Dedifferentiated amniotic fluid mesenchymal stem cell (primary cell): Measurements from ENCODE around the gene TRIM56.
"Not testable (repeated sequence)": the region's sequence is repeated elsewhere in the genome, so short reads cannot be mapped to it uniquely, and the experiment has no call there.

Experiments
- DNase-seq: peaks from one replicate; pipeline ENCODE4 v3.0.0-alpha.2; 2016; ENCODE audit errors: extremely low spot score

Gene TRIM56

DNA sequence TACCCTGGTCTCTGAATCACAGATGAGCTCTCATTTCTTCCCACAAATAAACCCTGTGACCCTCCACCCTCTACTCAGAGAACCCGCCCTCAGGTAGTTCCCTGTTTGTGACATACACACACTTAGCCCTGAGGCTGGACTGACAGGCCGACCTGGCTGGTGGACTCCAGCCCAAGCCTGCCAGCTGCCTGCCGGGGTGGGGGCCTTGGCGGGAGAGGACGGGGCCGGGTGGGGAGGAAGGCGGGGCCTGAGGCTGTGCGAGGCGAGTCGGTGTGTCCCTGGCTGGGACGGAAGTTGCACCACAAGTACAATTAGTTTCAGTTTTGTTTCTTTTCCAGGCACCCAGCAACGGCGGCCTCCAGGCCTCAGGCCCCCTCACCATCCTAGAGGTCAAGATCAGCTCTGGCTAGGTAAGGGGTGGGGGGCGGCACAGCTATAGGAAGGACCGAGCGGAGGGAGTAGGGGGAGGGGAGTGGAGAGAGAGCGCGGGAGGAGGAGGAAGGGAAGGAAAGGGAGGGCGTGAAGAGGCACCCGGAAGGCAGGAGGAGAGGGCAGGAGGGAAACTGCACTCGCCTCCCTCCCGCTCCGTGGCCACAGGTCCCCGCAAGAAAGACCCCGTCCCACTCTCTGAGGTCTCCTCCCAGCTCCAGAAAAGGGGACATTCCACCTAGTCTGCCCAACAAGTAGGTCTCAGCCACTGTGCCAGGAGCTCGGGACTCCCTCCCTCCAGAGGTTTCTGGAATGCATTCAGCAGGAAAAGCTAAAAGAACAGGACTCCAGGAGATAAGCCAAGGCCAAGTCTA, at the start of gene TRIM56:
Gene TRIM56 (plus strand): TSS at position 320 of the 803 bp plus-strand sequence. CDS start 1,832 bp downstream, outside the sequence.
- DNase-seq: peak; percentile 77

GRCh38 chr7:101035941-101036340, 49.3 kb upstream of the TRIM56 start:
- no peak for DNase-seq

DNA sequence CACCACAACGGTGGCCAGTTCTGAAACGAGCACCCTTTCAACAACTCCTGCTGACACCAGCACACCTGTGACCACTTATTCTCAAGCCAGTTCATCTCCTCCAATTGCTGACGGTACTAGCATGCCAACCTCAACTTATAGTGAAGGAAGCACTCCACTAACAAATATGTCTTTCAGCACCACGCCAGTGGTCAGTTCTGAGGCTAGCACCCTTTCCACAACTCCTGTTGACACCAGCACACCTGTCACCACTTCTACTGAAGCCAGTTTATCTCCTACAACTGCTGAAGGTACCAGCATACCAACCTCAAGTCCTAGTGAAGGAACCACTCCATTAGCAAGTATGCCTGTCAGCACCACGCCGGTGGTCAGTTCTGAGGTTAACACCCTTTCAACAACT, 44.0 kb upstream of the TRIM56 start:
- DNase-seq: not testable (repeated sequence)

DNA sequence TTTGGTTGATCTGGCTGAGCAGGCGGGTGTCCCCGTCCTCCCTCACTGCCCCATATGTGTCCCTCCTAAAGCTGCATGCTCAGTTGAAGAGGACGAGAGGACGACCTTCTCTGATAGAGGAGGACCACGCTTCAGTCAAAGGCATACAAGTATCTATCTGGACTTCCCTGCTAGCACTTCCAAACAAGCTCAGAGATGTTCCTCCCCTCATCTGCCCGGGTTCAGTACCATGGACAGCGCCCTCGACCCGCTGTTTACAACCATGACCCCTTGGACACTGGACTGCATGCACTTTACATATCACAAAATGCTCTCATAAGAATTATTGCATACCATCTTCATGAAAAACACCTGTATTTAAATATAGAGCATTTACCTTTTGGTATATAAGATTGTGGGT, 26.9 kb upstream of the TRIM56 start:
- peak; percentile 31 for DNase-seq

DNA sequence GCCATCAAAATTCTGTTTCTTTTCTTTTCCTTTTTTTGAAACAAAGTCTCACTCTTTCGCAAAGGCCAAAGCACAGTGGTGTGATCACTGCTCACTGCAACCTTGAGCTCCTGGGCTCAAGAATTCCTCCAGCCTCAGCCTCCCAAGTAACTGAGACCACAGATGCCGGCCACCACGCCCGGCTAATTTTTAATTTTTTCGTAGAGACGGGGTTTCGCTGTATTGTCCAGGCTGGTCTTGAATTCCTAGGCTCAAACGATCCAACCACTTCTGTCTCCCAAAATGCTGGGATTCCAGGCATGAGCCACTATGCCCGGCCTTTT, 25.7 kb upstream of the TRIM56 start:
- no peak for DNase-seq

GRCh38 chr7:101060992-101061391, 24.3 kb upstream of the TRIM56 start:
- DNase-seq: no peak

GRCh38 chr7:101064176-101064550, 21.1 kb upstream of the TRIM56 start:
- DNase-seq: not testable (repeated sequence)

DNA sequence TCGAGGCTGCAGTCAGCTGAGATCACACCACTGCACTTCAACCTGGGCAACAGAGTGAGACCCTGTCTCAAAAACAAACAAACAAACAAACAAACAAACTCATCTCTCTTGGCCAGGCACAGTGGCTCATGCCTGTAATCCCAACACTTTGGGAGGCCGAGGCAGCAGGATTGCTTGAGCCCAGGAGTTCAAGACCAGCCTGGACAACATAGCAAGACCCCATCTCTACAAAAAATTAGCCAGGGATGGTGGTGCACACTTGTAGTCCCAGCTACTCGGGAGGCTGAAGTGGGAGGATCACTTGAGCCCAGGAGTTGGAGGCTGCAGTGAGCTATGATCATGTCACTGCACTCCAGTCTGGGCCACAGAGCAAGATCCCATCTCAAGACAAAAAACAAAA, 20.1 kb upstream of the TRIM56 start:
- not testable (repeated sequence) for DNase-seq

GRCh38 chr7:101066141-101066832, 19.0 kb upstream of the TRIM56 start:
- DNase-seq: no peak

DNA sequence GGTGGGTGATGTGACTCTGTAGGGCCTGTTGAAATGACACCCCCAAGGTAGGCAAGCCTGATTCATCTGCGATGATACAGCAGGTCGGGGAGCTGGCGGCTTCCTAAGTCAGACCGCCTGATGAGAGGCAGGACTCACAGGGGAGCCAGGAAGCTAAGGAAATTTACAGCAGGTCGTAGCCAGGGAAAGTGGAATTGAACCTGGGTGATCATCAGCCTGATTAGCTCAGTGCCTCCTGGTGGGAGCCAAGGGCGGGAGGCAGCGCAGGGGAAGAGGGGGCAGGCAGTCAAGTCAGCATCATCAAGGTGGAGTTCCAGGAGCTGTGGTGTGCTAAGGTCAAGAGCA, 18.5 kb upstream of the TRIM56 start:
- no peak for DNase-seq

GRCh38 chr7:101068401-101068800, 16.9 kb upstream of the TRIM56 start:
- DNase-seq: no peak

- not testable (repeated sequence) for DNase-seq
Measured at GRCh38 chr7:101071362-101072104, 13.7 kb upstream of the TRIM56 start.

- DNase-seq: no peak
Measured at GRCh38 chr7:101075646-101076045, 9.6 kb upstream of the TRIM56 start.

DNA sequence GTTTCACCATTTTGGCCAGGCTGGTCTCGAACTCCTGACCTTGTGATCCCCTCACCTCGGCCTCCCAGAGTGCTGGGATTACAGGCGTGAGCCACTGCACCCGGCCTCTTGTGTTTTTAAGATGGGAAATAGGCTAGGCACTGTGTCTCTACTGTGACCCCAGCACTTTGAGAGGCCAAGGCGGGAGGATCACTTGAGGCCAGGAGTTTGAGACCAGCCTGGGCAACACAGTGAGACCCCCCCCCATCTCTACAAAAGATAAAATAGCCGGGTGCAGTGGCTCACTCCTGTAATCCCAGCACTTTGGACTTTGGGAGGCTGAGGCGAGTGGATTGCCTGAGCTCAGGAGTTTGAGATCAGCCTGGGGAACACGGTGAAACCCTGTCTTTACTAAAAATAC, 9.1 kb upstream of the TRIM56 start:
- not testable (repeated sequence) for DNase-seq

DNA sequence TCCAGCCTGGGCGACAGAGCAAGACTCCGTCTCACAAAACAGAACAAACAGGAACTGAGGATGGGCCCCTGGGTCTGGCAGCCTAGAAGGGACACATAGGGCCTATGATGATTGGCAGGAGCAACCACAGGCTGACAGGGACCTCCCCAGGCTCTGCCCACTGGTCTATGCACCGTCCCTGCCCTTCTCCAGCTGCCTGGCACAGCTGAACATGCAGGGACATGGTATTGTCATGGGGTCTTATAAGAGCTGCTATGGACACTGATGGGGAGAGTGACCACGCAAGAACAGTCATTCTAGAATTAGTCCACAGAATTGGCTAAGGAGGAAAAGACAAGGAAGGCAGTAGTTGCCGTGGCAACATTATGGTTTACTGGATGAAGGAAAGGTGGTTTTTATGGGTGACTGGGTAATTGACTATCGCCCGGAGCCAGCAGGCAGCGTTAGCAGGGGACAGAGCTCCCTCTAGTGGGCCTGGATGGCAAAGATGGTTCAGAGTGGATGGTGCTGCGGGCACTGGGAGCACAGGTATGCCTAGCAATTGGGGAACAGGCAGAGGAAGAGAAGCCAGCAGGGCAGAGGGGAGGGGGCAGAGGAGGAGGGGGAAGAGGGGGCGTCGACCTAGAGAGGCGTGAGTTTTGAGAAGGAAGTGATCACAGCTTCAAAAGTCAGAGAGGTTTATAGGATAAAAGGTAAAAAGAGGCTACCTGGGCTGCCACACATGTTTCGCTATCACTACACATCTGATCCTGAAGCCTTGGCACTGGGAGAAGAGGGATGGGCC, 7.8 kb upstream of the TRIM56 start:
- peak; percentile 57 for DNase-seq

GRCh38 chr7:101081432-101081831, 3.8 kb upstream of the TRIM56 start:
- DNase-seq: no peak

- DNase-seq: no peak
Measured at GRCh38 chr7:101084865-101085161, 468 bp upstream of the TRIM56 start.

DNA sequence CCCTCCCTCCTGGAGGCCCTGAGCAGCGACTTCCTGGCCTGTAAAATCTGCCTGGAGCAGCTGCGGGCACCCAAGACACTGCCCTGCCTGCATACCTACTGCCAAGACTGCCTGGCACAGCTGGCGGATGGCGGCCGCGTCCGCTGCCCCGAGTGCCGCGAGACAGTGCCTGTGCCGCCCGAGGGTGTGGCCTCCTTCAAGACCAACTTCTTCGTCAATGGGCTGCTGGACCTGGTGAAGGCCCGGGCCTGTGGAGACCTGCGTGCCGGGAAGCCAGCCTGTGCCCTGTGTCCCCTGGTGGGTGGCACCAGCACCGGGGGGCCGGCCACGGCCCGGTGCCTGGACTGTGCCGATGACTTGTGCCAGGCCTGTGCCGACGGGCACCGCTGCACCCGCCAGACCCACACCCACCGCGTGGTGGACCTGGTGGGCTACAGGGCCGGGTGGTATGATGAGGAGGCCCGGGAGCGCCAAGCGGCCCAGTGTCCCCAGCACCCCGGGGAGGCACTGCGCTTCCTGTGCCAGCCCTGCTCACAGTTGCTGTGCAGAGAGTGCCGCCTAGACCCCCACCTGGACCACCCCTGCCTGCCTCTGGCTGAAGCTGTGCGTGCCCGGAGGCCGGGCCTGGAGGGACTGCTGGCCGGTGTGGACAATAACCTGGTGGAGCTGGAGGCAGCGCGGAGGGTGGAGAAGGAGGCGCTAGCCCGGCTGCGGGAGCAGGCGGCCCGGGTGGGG, 2.2 kb downstream of the TRIM56 start:
- DNase-seq: no peak

DNA sequence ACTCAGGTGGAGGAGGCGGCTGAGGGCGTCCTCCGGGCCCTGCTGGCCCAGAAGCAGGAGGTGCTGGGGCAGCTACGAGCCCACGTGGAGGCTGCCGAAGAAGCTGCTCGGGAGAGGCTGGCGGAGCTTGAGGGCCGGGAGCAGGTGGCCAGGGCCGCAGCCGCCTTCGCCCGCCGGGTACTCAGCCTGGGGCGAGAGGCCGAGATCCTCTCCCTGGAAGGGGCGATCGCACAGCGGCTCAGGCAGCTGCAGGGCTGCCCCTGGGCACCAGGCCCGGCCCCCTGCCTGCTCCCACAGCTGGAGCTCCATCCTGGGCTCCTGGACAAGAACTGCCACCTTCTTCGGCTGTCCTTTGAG, 2.8 kb downstream of the TRIM56 start:
- no peak for DNase-seq

GRCh38 chr7:101088858-101089529, 3.7 kb downstream of the TRIM56 start:
- no peak for DNase-seq

- no peak for DNase-seq
Measured at GRCh38 chr7:101089876-101090275, 4.6 kb downstream of the TRIM56 start.
